GM19238 (cell line): ENCODE results near the gene ATRNL1.
"Not testable (repeated sequence)": the region's sequence is repeated elsewhere in the genome, so short reads cannot be mapped to it uniquely, and the experiment has no call there.

Source experiments
- DNase-seq: peaks from one replicate; pipeline ENCODE4 v3.0.0; 2011; ENCODE audit warnings: low spot score; ENCODE audit not compliant: insufficient read length

ATRNL1 gene

DNA sequence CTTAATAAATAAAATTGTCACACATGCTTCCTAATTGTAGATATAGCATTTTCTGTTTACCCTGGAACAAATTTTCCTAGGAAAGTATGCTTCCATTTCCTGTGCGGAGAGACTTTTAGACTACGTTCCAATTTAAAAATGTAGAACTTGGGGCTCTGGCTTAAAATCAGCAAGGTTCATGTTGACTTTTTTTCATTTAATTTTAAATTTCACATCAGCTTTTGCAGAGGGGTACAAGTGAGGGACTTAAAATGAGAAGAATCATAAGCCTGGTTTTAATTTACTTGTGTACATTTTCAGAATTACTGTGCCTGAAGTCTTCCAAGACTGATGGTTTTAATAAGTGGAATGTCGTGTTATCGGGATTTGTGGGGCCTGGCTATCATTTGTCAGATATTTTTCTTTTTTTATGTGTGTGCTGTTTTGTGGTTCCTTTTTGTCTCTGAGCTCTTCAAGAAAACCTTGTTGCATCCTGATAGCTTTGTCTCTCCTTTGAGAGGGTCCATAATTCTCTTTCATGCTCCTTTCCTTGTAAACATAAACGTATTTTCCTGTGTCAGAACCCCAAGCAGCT is 8.8 kb upstream of the ATRNL1 start:
- DNase-seq: no peak

DNA sequence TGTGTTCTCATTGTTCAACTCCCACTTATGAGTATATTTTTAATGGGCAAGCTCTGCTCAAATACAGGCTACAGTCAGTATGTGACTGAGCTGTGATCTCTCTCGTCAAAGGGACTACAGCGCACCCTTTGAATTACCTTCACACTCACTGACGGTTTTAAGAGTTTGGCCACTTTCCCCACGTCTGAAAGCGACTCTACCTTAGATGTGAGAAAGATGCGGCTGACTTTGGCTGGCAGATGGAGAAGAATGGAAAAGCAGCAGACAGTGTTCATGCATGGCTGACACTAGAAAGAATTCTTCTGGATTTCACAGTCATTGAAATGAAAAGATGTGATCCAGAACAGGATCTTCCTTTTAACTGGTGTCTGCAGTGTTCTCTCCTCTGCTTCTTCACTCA is 2.0 kb upstream of the ATRNL1 start:
- no peak for DNase-seq

DNA sequence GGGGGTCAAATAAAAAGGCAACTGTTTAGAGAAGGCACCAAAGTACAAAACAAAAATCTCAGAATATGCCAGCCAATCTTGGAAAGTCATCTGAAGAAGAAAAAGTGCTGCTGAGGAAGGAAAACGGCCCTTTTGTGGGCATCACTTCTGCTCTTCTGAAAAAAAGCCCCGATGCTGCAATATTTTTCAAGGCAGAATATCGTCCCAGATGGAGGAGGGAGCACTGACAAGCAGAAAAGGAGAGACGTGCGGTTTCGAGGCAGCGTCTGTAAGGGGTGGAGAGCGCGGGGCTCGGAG is 959 bp upstream of the ATRNL1 start:
- no peak for DNase-seq

- DNase-seq: peak; percentile 37
Observed at GRCh38 chr10:115092555-115093285, 445 bp upstream of the ATRNL1 start.

GRCh38 chr10:115093776-115094408 is 727 bp downstream of the ATRNL1 start:
- peak; percentile 23 for DNase-seq

DNA sequence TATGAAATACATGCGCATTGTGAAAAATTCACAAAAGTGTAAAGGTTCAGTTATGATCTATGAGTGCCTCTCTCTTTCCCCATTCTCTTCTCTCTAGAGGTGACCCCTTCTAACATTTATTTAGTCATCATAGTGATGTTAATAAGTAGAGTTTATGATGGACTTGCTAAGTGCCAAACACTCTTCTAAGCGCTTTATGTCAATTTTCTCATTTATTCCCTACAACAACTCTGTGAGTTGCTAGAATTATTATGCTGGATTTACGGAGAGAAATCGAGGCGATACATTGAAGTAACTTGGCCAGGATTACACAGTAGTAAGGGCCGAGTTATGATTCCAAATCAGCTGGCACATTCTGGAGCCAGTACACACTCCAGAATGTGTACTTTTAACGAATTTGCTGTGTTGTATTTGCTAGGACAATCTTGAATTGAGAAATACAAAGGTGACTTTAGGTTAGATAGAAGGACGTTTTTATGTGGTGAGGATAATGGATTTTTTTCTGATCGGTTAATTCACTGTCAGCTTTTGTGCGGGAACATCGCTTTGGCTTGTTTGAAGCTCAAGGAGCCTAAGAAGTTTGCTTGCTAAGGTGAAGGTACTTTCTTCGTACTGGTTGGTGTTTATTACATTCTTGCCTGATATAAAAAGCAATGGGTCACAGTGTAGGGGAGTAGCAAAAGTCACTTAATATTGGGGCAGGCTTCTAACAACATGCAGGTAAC is 1.4 kb downstream of the ATRNL1 start:
- no peak for DNase-seq

DNA sequence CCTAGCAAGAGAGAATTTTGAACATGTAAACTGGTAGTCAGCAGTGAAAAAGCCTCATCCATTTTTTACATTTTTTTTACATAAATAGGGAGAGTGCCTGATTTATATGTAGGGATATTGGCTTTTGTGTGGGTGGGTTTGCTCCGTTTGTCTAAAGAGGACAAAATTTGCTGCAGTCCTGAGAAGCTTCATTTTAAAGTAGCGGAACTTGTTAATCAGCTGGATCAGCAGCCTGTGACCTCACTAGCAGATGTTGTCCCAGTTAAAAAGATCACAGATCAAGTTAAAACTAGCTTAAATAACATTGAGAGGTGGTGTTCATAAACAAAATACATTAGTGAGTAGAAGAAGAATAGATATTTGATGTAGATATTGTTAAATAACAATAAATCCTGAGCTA is 2.6 kb downstream of the ATRNL1 start:
- no peak for DNase-seq

- no peak for DNase-seq
Observed at GRCh38 chr10:115103700-115104099, 10.5 kb downstream of the ATRNL1 start.

DNA sequence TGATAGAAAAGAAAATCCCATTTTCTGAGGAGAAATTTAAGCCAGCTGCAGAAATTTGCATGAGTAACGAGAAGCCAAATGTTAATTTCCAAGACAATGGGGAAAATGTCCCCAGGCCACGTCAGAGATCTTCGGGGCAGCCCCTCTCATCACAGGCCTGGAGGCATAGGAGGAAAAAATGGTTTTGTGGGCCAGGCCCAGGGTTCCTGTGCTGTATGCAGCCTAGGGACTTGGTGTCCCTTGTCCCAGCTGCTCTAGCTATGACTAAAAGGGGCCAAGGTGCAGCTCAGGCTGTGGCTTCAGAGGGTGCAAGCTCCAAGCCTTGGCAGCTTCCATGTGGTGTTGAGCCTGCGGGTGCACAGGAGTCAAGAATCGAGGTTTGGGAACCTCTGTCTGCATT is 12.2 kb downstream of the ATRNL1 start:
- not testable (repeated sequence) for DNase-seq

DNA sequence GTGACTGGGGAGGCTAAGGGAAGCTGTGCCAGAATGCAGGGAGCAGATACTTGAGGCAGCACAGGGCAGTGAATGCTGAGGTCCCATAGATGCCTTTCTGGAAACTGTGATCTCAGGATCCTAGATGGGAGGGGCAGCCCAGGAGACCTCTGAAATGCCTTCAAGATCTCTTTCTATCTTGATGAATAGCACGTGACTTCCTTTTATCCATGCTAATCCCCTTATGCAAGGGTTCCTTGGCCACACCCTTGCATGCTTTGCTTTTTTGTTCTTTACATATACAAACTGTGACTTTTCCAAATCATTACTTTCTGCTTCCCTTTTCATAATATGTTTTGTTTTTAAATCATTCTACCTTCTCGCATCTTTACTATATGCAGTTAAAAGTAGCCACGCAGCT is 14.7 kb downstream of the ATRNL1 start:
- no peak for DNase-seq

DNA sequence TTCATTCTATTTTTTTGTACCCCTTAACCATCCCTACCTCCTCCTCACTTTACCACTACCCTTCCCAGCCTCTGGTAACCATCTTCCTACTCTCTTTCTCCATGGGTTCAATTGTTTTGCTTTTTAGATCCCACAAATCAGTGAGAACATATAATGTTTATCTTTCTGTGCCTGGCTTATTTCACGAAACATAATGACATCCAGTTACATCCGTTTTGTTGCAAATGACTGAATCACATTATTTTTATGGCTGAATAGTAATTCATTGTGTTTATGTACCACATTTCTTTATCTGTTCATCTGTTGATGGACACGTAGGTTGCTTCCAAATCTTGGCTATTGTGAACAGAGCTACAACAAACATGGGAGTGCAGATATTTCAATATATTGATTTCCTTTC is 24.1 kb downstream of the ATRNL1 start:
- DNase-seq: no peak

DNA sequence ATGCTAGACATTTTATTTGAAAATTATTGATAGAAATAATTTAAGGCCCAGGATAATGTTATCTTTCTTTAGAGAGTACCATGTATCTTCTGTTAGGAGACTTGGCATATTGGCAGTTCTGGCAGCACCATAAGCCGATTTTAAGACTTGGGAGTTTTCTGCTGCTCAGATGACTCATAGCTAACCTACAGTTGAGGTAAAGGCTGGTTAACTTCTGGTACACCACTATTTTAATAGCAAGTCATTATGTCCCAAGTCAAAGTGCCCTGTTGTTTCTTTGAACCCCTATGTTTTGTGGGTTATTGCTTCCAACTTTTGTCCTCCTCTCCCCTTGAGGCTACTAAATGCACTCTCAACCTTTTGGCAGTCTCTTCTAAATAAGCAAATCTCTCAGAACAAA is 25.2 kb downstream of the ATRNL1 start:
- no peak for DNase-seq

DNA sequence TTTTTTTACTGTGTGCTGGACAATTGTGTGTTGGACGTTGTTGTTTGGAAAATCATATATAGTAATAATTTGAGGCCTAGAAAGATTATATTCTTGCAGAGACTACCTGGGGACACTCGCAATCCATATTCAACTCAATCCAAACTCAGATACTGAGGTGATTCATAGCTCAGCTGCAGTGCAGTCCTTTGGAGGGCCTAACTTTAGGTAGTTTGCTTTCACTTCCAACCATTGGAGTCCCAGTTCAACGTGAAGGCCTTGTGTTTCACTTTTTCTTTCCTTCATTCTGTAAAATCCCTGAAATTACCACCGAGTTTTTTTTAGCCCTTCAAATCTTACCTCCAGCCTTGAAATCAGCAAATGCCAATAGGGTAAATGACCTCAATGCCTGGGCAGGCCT is 32.3 kb downstream of the ATRNL1 start:
- DNase-seq: no peak

DNA sequence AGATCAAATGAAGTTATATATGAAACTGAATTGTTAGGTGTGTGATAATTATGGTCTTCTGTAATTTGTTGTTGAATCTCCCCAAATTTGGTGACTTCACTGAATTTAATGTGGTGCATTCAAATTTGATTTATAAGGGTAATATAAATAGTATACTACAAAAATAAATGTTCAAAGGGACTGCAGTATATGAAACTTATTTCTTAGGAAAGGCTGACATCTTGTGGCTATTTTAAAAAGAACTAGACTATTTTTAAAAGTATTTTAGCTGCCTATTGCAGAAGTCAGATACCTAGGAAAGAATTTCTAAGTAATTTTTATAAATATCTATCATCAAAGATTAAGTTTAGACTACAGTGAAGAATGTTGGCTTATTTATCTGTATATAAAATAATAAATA is 36.6 kb downstream of the ATRNL1 start:
- DNase-seq: no peak

- DNase-seq: no peak
Observed at GRCh38 chr10:115136616-115137015, 43.5 kb downstream of the ATRNL1 start.

GRCh38 chr10:115141254-115141653 is 48.1 kb downstream of the ATRNL1 start:
- no peak for DNase-seq

DNA sequence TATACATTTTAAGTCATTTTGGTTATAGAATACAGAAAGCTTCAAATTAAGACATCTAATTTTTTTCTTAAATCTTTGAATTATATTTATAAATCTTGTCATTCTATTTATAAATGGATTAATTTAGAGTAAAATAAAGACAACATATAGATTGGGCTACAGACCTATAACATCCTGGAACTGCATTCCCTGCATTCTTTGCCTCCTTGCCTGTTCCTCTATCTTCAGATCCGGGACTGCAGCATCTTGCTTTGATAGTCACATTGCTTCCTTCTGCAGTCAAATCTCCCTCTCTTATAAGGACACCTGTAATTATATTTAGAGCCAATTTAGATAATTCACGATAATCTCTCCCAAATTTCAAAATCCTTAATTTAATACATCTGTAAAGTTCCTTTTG is 64.2 kb downstream of the ATRNL1 start:
- no peak for DNase-seq

DNA sequence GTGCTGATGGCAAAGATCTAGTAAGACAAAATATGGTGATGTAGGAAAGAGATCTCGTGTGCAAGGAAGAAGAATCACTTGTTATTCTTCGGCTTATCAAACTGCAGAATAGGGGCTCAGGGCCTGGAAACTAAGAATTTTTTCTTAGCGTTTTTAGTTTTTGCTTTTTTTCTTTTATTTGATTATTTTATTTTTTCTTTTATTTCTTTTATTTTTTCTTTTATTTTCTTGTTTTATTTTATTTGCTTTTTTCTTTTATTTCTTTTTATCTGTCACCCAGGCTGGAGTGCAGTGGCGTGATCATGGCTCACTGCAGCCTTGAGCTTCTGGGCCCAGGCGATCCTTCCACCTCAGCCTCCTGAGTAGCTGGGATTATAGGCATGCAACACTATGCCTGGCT is 70.0 kb downstream of the ATRNL1 start:
- no peak for DNase-seq

DNA sequence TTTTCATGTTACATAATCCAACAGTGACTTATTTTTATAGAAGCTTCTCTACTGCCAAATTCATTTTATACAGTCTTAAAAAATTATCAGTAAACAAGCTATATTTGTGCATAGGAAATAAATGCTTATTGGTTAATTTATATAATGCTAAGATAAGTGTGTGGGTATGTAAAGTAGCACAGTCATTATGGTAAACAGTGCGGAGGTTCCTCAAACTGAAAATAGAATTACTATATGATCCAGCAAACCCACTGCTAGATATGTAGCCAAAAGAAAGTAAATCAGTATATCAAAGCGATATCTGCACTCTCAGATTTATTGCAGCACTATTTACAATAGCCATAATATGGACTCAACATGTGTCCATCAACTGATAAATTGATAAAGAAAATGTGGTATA is 71.1 kb downstream of the ATRNL1 start:
- DNase-seq: no peak

DNA sequence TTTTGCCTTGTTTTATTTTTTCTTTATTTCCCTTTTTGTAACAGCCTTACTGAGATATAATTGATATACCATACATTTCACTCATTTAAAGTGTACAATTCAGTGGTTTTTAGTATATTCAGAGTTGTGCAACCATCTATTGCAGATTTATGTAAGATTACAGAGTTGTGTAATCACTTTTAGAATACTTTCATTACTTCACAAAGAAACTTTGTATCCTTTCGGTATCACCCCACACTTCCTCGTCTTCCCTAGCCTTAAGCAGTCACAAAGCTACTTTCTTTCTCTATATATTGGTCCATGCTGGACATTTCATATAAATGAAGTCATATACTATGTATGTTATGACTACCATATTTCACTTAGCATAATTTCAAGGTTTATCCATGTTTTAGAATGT is 74.6 kb downstream of the ATRNL1 start:
- DNase-seq: no peak

GRCh38 chr10:115171392-115171960 is 78.3 kb downstream of the ATRNL1 start:
- no peak for DNase-seq

DNA sequence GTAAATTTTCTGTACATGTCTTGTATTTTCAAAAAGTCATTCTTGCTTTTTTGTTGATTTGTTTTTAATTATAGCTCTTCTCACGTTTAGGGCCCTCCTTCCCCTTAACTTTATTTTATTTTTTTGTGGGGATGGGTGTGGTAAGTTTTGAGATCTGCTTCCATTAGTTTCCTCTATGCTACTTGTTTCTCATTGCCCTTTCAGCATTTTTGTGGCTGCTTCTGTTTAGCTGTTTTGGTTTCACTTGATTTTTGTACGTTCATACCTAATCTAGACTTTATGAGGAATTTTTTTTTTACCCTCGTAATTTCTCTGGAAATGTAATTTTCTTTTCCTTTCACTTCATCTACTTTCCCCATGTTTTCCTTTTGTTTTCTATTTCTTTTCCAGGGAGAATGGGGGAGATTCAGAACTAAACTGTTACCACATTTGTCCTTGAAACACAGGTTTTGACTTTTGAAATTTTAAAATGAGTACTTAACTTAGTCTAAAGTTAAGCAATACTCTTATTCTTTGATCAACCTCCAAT is 80.8 kb downstream of the ATRNL1 start:
- no peak for DNase-seq
